H54 (cell line): ENCODE measurements around the gene IBA57.
A peak's percentile ranks its signal among the peaks of the same experiment; 100 is the strongest.

Experiments used
- DNase-seq: peaks from one replicate; pipeline ENCODE4 v3.0.0; 2011; ENCODE audit warnings: low spot score, mixed read lengths; ENCODE audit not compliant: insufficient read length
- FAIRE-seq: peaks from 3 replicates; lab custom pipeline; 2011; peaks lifted over from hg19 to GRCh38; lab: Jason Lieb, UNC
- POLR2A ChIP-seq: IDR thresholded peaks from 2 replicates; pipeline ENCODE4 v1.6.1; 2011; ENCODE audit warnings: low read depth, mild to moderate bottlenecking, low read length

The IBA57 gene

DNA sequence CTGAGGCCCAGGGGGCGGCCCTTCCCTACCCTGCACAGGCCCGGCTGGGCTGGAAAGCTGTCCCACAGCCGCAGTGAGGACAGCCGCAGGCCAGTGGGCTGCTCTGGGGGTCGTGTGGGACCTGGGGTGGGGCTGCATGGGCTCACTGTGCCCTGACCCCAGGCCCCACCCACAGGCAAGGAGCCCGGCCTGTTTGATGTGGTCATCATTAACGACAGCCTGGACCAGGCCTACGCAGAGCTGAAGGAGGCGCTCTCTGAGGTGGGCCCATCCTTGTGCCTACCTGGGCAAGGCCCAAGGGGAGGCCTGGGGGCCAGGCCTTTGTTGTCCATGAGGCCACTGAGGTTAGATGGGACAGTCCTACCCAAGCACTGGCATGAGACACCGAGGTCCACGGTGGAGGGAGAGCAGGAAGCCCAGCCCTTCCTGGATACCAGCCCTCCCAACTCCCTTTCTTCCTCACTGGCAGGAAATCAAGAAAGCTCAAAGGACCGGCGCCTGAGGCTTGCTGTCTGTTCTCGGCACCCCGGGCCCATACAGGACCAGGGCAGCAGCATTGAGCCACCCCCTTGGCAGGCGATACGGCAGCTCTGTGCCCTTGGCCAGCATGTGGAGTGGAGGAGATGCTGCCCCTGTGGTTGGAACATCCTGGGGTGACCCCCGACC, 17.3 kb upstream of the IBA57 start:
- DNase-seq: no peak
- TF ChIP-seq POLR2A: no peak
- FAIRE-seq: no peak

DNA sequence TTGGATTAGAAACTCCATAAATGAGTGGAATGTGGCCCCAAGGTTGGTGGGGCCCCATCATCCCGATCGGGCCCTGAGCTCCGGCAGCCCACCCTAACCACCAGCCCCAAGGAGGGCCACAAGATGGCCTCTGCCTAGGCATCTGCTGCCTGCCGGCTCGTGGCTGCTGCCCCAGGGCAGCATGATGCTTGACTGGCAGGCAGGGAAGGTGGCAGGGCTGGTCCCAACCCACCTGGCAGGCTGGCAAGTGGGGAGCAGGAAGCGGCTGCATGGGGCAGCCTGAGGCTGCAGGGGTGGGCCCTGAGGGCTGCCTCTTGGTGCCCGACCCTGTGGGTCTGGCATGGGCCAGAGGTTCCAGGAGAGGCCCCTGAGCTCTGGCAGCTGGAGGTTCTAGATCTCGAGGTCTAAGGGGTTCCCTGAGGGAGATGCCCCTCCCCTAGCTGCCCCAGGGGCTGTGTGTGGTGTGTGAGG, 16.6 kb upstream of the IBA57 start:
- no peak for FAIRE-seq
- TF ChIP-seq POLR2A: no peak
- no peak for DNase-seq

DNA sequence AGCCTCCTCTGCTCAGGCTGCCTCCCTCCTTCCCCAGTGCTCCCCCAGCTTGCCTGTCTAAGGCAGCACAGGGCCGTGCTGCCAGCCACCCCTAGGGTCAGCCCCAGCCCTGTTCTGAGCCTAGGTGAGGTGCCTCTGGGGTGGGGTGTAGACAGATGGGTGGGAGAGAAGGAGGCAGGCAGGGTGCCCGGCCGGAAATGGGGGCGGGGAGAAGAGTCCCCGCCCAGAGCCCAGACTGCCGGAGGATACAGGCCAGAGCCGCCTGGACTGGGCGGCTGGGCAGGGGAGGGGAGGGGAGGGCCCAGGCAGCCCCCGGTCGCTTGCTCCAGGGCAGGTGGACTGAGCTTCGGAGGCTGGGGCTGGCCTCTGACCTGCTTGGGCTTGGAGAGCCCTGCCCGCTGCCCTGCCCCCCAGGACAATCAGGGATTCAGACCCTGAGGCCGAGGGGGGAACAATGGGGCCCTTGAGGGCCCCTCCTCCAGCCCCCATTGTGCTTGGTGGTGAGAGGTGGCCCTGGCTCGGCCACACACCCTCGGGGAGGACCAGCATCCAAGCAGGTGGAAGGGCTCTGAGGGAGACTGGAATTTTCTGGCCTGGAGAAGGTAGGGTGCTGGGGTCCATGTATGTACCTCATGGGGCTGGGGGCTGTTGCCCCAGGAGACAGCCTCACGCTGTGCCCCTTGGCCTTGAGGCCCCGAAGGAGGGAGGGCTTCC, 16.0 kb upstream of the IBA57 start, which contains the start of gene GJC2:
Gene GJC2, plus strand, starts transcription at position 525 of the 714 bp plus-strand sequence. CDS start 7,829 bp downstream, outside the sequence.
- FAIRE-seq: no peak
- no peak for TF ChIP-seq POLR2A
- DNase-seq: peak; percentile 55

- no peak for TF ChIP-seq POLR2A
- FAIRE-seq (no peak), DNase-seq (no peak)
Measured at GRCh38 chr1:228150120-228150460, 15.5 kb upstream of the IBA57 start.

- FAIRE-seq: no peak
- TF ChIP-seq POLR2A: no peak
- peak; percentile 61 for DNase-seq
Measured at GRCh38 chr1:228150461-228151179, 15.0 kb upstream of the IBA57 start.

- FAIRE-seq (no peak), DNase-seq (no peak)
- no peak for TF ChIP-seq POLR2A
Measured at GRCh38 chr1:228151180-228151925, 14.3 kb upstream of the IBA57 start.

GRCh38 chr1:228152097-228152917, 13.3 kb upstream of the IBA57 start:
- TF ChIP-seq POLR2A: no peak
- DNase-seq (no peak), FAIRE-seq (no peak)

DNA sequence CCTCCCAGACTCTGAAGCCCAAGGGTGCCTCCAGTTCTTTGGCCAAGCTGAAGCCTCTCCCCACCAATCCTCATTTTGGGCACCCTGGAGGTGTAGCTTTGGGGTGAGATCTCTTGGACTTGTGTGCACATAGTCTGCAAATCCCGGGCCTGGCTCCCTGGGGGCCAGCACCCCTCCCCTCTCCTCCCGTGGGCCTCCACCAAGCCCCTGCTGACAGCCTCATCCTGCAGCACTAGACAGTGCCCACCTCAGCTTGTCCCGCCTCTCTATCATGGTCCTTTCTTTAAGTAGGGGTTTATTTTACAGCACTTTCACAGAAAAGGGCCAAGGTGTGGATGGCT, 12.7 kb upstream of the IBA57 start:
- FAIRE-seq: no peak
- DNase-seq: no peak
- no peak for TF ChIP-seq POLR2A

DNA sequence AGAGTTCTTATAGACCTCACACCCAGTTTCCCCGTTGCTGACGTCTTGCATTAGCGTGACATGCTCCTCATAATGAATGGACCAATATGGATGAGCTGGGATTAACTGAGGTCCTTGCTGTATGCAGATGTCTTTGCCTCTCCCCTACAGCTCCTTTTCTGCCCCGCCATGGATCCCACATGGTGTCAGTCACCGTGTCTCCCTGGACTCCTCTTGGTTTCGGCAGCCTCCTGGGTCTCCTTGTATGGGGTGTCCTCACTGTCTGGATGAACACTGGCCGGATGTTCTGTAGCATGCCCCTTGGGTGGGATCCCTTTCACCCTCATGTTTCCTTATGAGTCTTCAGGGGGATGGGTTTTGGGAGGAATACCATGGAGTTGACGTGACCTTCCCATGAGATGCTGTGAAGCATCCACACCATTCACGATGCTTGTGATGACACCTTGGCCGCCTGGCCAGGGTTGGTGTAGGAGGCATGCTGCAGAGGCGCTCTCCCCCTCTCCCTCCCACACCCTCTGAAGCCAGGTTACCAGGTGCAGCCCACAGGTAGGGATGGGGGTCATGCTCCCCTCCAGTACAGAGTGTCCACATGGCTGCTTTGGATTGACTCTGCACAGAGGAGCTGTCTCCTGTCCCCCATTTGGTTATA, 11.5 kb upstream of the IBA57 start:
- DNase-seq: no peak
- TF ChIP-seq POLR2A: no peak
- FAIRE-seq: no peak

DNA sequence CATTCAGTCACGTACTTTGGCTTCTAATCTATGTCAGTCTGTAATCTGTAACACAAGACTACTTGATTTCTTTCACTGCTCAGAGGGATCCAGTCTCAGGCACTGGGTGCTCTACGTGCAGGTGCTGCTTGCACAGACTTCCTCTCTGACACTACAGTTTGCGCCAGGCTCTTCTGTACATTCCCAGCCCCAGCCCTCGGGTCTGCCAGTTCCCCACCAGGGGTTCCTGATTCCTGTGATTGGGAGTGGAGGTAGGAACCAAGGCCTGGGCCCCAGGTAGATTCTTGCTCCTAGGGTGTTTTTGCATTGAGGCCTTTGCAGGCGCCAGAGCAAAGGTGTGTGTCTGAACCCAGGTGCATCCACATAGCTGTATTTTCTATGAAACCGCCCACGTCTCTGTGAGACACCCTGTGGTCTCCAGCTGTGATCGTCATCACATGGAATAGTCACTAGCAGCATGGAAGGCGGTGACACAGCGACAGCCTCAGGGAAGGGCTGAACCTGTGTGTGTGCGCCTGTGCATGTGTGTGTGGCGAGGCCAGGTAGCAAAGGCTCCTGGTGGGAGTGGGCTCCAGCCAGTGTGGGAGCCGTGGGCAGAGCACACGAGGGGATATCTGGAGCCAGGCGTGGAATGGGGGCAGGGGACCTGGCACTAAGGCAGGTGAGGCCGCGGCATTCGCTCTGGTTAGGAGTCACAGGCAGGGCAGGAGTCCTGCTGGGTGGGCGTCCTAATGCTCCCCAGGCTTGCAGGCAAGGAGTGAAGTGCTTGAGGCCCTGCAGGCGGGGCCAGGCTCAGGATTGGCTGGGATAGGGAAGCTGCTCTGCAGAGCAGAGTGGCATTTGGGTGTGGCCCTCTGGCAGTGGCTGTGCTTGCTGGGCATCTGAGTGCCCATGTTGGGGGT, 10.7 kb upstream of the IBA57 start:
- TF ChIP-seq POLR2A: no peak
- DNase-seq (no peak), FAIRE-seq (no peak)
